ENCODE data around the gene NID2. TPM values are rescaled to one million over a fixed set of nuclear protein-coding genes. Genes with fewer than 3 reads are reported as not detected.

The NID2 gene
- total RNA-seq, 2 donors from 2014 or later, result not detected

DNA sequence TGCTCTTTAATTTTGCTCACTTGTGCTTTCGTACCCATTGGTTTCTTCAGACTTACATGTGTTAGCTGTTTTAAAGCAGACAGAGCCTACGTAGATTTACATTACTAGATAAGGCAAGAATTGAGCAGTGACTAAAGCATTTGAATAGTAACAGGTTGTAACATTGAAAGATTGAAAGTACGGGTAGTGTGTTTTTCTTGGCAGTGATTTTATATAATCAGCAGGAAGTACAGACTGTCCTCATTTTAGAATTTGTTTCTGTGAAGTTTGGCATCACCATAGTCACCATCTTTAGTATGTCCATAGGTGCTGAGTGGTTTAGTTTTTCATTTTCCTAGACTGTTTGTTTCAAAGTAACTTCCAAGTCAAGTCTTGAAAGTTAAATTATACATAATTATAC, 65.5 kb downstream of the NID2 start:
- peaks cover 9 to 25% of the 10 kb centered on the region in 2 donors for H3K36me3 Mint-ChIP-seq
- H3K9me3 Mint-ChIP-seq, result no peaks in the 10 kb centered on the region
- no peak for ATAC-seq
- no peak overlapping the region for H3K27ac Mint-ChIP-seq
- DNase-seq (ENCODE audit: low spot score in 2 of 2), result no peak

DNA sequence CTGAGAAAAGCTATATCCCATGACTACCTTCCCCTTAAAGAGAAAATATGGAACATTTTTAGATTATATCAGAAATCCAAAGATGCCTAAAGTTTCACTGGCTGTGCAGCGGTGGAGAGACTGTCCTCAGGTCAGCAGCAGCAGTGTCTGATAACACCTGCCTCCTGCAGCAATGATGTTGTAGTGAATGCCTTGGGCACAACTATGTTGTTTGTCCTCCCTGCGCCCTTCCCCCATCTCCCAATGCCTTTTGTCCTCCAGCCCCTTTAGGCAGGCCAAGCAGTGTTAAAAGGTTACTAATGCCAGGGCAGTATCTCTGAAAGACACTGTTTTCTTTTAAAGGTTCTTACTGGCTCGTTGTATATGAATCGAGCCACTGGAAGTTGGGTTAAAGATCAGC, 66.3 kb downstream of the NID2 start:
- Mint-ChIP-seq H3K9me3 (no peaks in the 10 kb centered on the region), H3K36me3 (peaks cover 4 to 17% of the 10 kb centered on the region in 2 donors), H3K27ac (no peak overlapping the region)
- no peak for DNase-seq (ENCODE audit: low spot score in 2 of 2)
- ATAC-seq, result no peak

DNA sequence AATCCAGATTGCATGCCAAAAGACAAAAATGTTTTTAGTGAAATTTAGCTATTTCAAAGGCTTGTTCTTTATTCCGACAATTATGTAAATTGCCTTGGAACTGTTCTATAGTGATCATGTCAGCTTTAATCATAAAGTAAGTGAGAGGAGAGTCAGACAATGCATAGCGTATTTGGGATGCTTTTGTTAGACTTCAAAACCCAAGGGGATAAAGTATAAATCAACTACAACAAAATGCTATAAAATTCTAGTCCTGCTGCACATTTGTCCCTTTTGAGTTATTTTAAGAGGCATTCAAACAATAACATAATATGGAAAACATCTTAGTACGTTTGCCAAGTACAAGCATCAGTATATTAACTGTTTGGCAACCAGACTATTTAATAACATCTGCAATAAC, 68.2 kb downstream of the NID2 start:
- Mint-ChIP-seq H3K9me3 (no peaks in the 10 kb centered on the region), H3K36me3 (peaks cover 4 to 12% of the 10 kb centered on the region in 2 donors), H3K27ac (no peak overlapping the region)
- ATAC-seq (no peak), DNase-seq (ENCODE audit: low spot score in 2 of 2) (no peak)

DNA sequence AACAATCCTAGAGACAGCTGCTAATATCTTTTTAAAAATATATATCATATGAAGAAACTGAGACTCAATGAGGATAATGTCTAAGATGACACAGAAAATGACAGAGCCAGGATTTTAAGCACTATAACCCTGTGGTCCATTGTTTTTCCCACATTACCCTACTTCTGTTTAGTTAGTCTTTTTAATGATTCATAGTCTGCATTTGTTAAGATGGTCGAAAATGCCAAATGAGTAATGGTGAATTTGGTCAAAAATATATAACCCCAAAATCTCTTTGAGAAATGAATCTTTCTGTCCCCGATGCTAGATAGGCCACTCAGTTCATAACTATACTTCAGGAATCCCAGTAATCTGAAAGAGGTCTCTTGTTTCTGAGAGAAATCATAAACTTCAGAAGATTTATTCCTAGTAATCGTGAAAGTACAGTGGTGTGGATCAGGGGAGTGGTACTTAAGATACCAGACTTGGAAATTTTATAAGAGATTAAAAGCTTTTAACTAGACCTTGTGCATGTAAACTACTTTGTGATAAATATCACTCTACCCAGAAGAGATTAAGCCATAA, 68.8 kb downstream of the NID2 start:
- no peaks in the 10 kb centered on the region for H3K9me3 Mint-ChIP-seq
- ATAC-seq (peak in 1 of 2 donors; percentile 59), DNase-seq (ENCODE audit: low spot score in 2 of 2) (no peak)
- peaks cover 7 to 16% of the 10 kb centered on the region in 2 donors for H3K36me3 Mint-ChIP-seq
- peak overlapping the region in 1 of 2 donors; percentile 7 for H3K27ac Mint-ChIP-seq

DNA sequence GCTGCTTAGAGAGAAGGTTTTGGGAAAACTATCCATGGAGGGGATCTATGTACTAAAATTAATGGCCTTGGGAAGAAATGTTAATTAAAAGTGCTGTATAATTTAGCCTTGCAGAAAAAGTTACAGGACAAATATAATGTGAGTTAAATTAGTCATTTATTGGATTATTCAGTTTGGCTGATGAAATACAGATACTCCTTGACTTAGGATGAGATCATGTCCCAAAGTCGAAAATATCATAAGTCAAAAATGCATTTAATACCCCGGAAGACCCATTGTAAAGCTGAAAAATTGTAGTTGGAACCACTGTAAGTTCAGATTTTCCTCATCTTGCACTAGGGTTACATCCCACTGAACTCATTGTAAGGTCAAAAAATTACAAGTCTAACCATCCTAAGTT, 69.8 kb downstream of the NID2 start:
- DNase-seq (ENCODE audit: low spot score in 2 of 2) (no peak), ATAC-seq (no peak)
- no peaks in the 10 kb centered on the region for H3K9me3 Mint-ChIP-seq
- no peak overlapping the region for H3K27ac Mint-ChIP-seq
- H3K36me3 Mint-ChIP-seq, result peaks cover 9 to 13% of the 10 kb centered on the region in 2 donors

DNA sequence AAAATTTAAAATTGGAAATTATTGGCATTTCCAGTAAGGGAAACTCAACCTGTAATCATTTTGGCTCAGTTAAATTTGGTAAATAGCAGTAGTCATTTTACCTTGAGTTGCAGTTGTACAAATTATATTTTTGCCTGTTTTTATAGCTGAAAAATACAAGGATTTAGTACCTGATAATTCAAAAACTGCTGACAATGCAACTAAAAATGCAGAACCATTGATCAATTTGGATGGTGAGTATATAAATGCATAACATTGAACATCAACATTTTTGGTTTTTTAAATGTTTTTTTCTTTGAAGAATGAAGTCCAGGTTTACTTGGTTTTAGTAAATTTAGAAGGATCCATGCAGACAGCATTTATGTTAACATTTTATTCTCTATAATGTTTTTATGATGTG, 70.5 kb downstream of the NID2 start:
- DNase-seq (ENCODE audit: low spot score in 2 of 2) (no peak), ATAC-seq (no peak)
- H3K9me3 Mint-ChIP-seq, result no peaks in the 10 kb centered on the region
- H3K27ac Mint-ChIP-seq, result no peak overlapping the region
- H3K36me3 Mint-ChIP-seq, result peaks cover 14 to 18% of the 10 kb centered on the region in 2 donors

DNA sequence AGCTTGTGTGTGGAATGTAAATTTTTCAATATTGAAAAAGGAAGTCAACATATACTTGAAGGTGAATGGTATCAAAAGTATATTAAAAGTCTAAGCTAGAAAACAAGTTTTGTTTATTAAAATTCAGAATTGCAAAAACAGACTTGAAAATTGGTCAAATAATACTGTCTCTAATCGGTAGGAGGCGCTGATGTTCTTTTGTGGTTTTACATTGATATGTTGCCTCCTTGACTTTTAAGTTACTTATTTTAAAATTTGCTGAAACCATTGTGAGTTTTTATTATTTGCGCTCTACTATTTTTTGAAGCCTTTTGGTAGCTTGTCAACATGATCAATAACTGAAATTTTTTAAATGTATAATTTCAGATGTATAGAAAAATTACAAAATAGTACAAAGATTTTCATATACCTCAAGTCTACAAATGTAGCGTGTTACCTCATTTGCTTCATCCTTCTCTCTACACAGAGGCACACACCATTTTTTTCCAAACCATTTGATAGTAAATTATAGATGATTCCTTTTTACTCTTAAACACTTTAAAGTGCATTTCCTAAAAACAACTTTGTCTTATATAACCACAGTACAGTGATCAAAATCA, 72.6 kb downstream of the NID2 start:
- H3K27ac Mint-ChIP-seq, result no peak overlapping the region
- ATAC-seq, result no peak
- H3K36me3 Mint-ChIP-seq, result peaks cover 15 to 28% of the 10 kb centered on the region in 2 donors
- peak in 1 of 2 donors; percentile 19 for DNase-seq (ENCODE audit: low spot score in 2 of 2)
- H3K9me3 Mint-ChIP-seq, result no peaks in the 10 kb centered on the region

GRCh38 chr14:51993285-51993920, 75.5 kb downstream of the NID2 start:
- peaks cover 20 to 29% of the 10 kb centered on the region in 2 donors for H3K36me3 Mint-ChIP-seq
- ATAC-seq (no peak), DNase-seq (ENCODE audit: low spot score in 2 of 2) (no peak)
- no peaks in the 10 kb centered on the region for H3K9me3 Mint-ChIP-seq
- peak overlapping the region in 1 of 2 donors; percentile 75 for H3K27ac Mint-ChIP-seq

GRCh38 chr14:51990488-51990887, 78.4 kb downstream of the NID2 start:
- ATAC-seq, result no peak
- no peaks in the 10 kb centered on the region for H3K9me3 Mint-ChIP-seq
- H3K27ac Mint-ChIP-seq, result peak overlapping the region; percentile 89 to 94
- peaks cover 20 to 29% of the 10 kb centered on the region in 2 donors for H3K36me3 Mint-ChIP-seq
- DNase-seq (ENCODE audit: low spot score in 2 of 2), result no peak

GRCh38 chr14:51989293-51990234, 79.3 kb downstream of the NID2 start, which contains the start of gene RTRAF:
TSS of gene RTRAF (plus strand) at chr14:51989546. CDS start at chr14:51989640, 94 bp downstream.
- DNase-seq (ENCODE audit: low spot score in 2 of 2), result peak; percentile 90 to 93
- Mint-ChIP-seq H3K9me3 (no peaks in the 10 kb centered on the region), H3K36me3 (peaks cover 12 to 23% of the 10 kb centered on the region in 2 donors), H3K27ac (peak within 1 kb of the TSS; percentile 89 to 94)
- peak; percentile 96 to 98 for ATAC-seq

- no peaks in the 10 kb centered on the region for H3K9me3 Mint-ChIP-seq
- ATAC-seq (no peak), DNase-seq (ENCODE audit: low spot score in 2 of 2) (no peak)
- H3K27ac Mint-ChIP-seq, result peak overlapping the region; percentile 8 to 89
- peaks cover 6 to 17% of the 10 kb centered on the region in 2 donors for H3K36me3 Mint-ChIP-seq
Observed at GRCh38 chr14:51988221-51988620, 80.6 kb downstream of the NID2 start.

- Mint-ChIP-seq H3K36me3 (no peaks in the 10 kb centered on the region), H3K27ac (no peak overlapping the region), H3K9me3 (no peaks in the 10 kb centered on the region)
- DNase-seq (ENCODE audit: low spot score in 2 of 2), result no peak
- peak; percentile 73 to 75 for ATAC-seq
Observed at GRCh38 chr14:51981218-51981854, 87.5 kb downstream of the NID2 start.

- ATAC-seq (peak; percentile 59 to 81), DNase-seq (ENCODE audit: low spot score in 2 of 2) (peak; percentile 73 to 87)
- H3K9me3 Mint-ChIP-seq, result no peaks in the 10 kb centered on the region
- H3K27ac Mint-ChIP-seq, result no peak overlapping the region
- H3K36me3 Mint-ChIP-seq, result no peaks in the 10 kb centered on the region
Observed at GRCh38 chr14:51979088-51979709, 89.7 kb downstream of the NID2 start.

GRCh38 chr14:51978681-51979085, 90.2 kb downstream of the NID2 start:
- Mint-ChIP-seq H3K9me3 (no peaks in the 10 kb centered on the region), H3K36me3 (no peaks in the 10 kb centered on the region), H3K27ac (no peak overlapping the region)
- DNase-seq (ENCODE audit: low spot score in 2 of 2), result no peak
- ATAC-seq, result peak in 1 of 2 donors; percentile 34

DNA sequence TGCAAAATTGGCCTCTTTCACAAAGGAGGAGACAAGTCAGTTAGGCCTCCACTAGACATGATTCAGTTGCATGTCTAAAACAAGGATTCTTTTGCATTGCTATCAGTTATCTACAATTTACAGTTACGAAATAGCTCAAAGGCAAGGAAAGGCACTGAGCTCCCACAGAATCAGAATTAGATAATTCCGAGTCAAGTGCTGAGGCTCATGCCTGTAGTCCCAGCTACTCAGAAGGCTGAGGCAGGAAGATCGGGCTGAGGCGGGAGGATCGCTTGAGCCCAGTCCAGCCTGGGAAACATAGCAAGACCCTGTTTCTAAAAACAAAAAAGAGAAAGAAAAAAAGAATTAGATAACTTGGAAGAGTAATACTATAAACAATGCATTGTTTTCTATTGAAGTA, 91.8 kb downstream of the NID2 start:
- Mint-ChIP-seq H3K9me3 (no peaks in the 10 kb centered on the region), H3K27ac (no peak overlapping the region), H3K36me3 (no peaks in the 10 kb centered on the region)
- DNase-seq (ENCODE audit: low spot score in 2 of 2), result no peak
- no peak for ATAC-seq

- Mint-ChIP-seq H3K9me3 (no peaks in the 10 kb centered on the region), H3K27ac (peak overlapping the region in 1 of 2 donors; percentile 74)
- no peak for ATAC-seq
Observed at GRCh38 chr14:51972566-51972965, 96.3 kb downstream of the NID2 start.

More at GRCh38 chr14:51972566-51972965, 96.3 kb downstream of the NID2 start:
- no peak for DNase-seq (ENCODE audit: low spot score in 2 of 2)
- no peaks in the 10 kb centered on the region for H3K36me3 Mint-ChIP-seq
